Measurements from ENCODE around the gene CCDC169. TPM values are rescaled to one million over a fixed set of nuclear protein-coding genes. Genes with fewer than 3 reads are reported as not detected.

Gene CCDC169
- total RNA-seq, 2 experiments from 2014 or later, result not detected

DNA sequence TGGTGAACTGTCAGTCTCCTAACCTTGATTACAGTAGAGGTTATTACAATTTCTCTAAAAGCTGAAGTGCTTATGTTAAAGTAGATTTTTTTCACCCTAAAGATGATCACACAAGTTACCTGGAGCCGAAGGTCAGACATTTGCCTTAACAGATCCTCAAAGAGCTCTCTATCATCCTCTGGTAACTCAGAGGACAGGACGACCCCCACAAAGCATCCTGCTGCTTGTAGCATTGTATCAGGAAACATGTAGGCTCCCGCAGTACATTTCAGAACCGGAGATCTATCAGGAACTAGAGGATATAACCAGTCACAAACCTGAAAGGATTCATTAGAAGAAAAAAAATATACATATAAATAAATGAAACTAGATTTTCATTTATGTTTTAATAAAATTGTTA, 33.7 kb upstream of the CCDC169 start:
- peaks cover 70% of the 10 kb centered on the region for H3K36me3 Mint-ChIP-seq (ENCODE audit: low read depth)
- no peaks in the 10 kb centered on the region for H3K27me3 ChIP-seq (ENCODE audit: control insufficient read depth in 1 of 2, insufficient read depth in 2 of 2, low read length in 2 of 2)
- no peak for DNase-seq
- H3K4me3 Mint-ChIP-seq, result no peak overlapping the region
- H3K36me3 ChIP-seq (ENCODE audit: insufficient read depth, low read length), result peaks cover 37% of the 10 kb centered on the region
- peaks cover 21% of the 10 kb centered on the region for H3K4me1 Mint-ChIP-seq (ENCODE audit: low read depth)
- H3K27ac Mint-ChIP-seq, result no peak overlapping the region
- H3K27me3 Mint-ChIP-seq, result no peaks in the 10 kb centered on the region
- CTCF ChIA-PET, result interaction anchor here (1.0 kb wide), 1 partner anchor 9 kb away, joined by 4 read pairs; no protein-coding TSS in a partner anchor
- no peak overlapping the region for H3K27ac ChIP-seq (ENCODE audit: low read depth in 1 of 2, low read length in 2 of 2)
- no peaks in the 10 kb centered on the region for H3K9me3 ChIP-seq (ENCODE audit: control insufficient read depth in 1 of 2, insufficient read depth in 1 of 2, low read length in 2 of 2)
- no peaks in the 10 kb centered on the region for H3K4me1 ChIP-seq (ENCODE audit: insufficient read depth, low read length)
- POLR2A ChIA-PET, result no interaction called here
- intact Hi-C loops (cut with DNase I, micrococcal nuclease), result no loop called here
- H3K9me3 Mint-ChIP-seq, result no peaks in the 10 kb centered on the region
- TF ChIP-seq, protein P1, sequence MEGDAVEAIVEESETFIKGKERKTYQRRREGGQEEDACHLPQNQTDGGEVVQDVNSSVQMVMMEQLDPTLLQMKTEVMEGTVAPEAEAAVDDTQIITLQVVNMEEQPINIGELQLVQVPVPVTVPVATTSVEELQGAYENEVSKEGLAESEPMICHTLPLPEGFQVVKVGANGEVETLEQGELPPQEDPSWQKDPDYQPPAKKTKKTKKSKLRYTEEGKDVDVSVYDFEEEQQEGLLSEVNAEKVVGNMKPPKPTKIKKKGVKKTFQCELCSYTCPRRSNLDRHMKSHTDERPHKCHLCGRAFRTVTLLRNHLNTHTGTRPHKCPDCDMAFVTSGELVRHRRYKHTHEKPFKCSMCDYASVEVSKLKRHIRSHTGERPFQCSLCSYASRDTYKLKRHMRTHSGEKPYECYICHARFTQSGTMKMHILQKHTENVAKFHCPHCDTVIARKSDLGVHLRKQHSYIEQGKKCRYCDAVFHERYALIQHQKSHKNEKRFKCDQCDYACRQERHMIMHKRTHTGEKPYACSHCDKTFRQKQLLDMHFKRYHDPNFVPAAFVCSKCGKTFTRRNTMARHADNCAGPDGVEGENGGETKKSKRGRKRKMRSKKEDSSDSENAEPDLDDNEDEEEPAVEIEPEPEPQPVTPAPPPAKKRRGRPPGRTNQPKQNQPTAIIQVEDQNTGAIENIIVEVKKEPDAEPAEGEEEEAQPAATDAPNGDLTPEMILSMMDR (IDR thresholded peaks at IDR 0.05), result no peak
- no peak for ATAC-seq (ENCODE audit: poor library complexity)
- no peak overlapping the region for H3K4me3 ChIP-seq (ENCODE audit: low read length)

DNA sequence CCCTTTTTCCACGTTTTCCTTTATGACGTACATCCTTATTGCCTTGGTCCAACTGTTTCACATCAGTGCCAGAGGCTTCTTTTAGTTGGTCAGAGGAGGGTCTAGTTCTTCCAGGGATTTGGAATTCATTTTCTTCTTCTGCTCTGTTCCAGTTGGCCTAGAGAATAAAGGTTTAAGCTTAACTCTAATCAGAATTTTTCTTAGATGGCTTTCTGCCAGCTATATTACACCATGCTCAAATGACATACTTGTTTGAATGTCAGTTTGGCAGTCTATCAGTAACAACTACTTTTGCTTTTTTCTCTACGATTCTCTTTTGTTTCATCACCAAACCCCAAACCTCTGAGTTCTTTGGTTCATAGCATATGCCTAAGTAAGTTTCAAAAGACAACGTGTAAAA, 31.7 kb upstream of the CCDC169 start:
- Histone ChIP-seq H3K27me3 (ENCODE audit: control insufficient read depth in 1 of 2, insufficient read depth in 2 of 2, low read length in 2 of 2) (no peaks in the 10 kb centered on the region), H3K4me1 (ENCODE audit: insufficient read depth, low read length) (no peaks in the 10 kb centered on the region), H3K4me3 (ENCODE audit: low read length) (no peak overlapping the region), H3K36me3 (ENCODE audit: insufficient read depth, low read length) (peaks cover 42% of the 10 kb centered on the region), H3K27ac (ENCODE audit: low read depth in 1 of 2, low read length in 2 of 2) (no peak overlapping the region), H3K9me3 (ENCODE audit: control insufficient read depth in 1 of 2, insufficient read depth in 1 of 2, low read length in 2 of 2) (no peaks in the 10 kb centered on the region)
- ATAC-seq (ENCODE audit: poor library complexity) (no peak), DNase-seq (no peak)
- Mint-ChIP-seq H3K4me1 (ENCODE audit: low read depth) (peaks cover 11% of the 10 kb centered on the region), H3K27me3 (no peaks in the 10 kb centered on the region), H3K27ac (no peak overlapping the region), H3K4me3 (no peak overlapping the region), H3K36me3 (ENCODE audit: low read depth) (peaks cover 77% of the 10 kb centered on the region), H3K9me3 (no peaks in the 10 kb centered on the region)
- TF ChIP-seq, protein P1 (IDR thresholded peaks at IDR 0.05), result no peak
- ChIA-PET CTCF (interaction anchor here (0.9 kb wide), 1 partner anchor 17 kb away, joined by 4 read pairs; the partner anchor contains the start of gene SPART), POLR2A (interaction anchor here (0.6 kb wide), 1 partner anchor 527 kb away, joined by 3 read pairs; no protein-coding TSS in a partner anchor)
- intact Hi-C loops (cut with DNase I, micrococcal nuclease), result no loop called here

- Histone ChIP-seq H3K27me3 (ENCODE audit: control insufficient read depth in 1 of 2, insufficient read depth in 2 of 2, low read length in 2 of 2) (no peaks in the 10 kb centered on the region), H3K4me1 (ENCODE audit: insufficient read depth, low read length) (no peaks in the 10 kb centered on the region), H3K27ac (ENCODE audit: low read depth in 1 of 2, low read length in 2 of 2) (no peak overlapping the region), H3K9me3 (ENCODE audit: control insufficient read depth in 1 of 2, insufficient read depth in 1 of 2, low read length in 2 of 2) (no peaks in the 10 kb centered on the region), H3K4me3 (ENCODE audit: low read length) (no peak overlapping the region), H3K36me3 (ENCODE audit: insufficient read depth, low read length) (peaks cover 47% of the 10 kb centered on the region)
- H3K9me3 Mint-ChIP-seq, result no peaks in the 10 kb centered on the region
- ChIA-PET POLR2A (no interaction called here), CTCF (interaction anchor here (0.9 kb wide), 1 partner anchor 18 kb away, joined by 4 read pairs; the partner anchor contains the start of gene SPART)
- no peaks in the 10 kb centered on the region for H3K27me3 Mint-ChIP-seq
- DNase-seq (no peak), ATAC-seq (ENCODE audit: poor library complexity) (no peak)
- no peak overlapping the region for H3K4me3 Mint-ChIP-seq
- TF ChIP-seq, protein P1 (IDR thresholded peaks at IDR 0.05), result no peak
- intact Hi-C loops (cut with DNase I, micrococcal nuclease), result no loop called here
- H3K36me3 Mint-ChIP-seq (ENCODE audit: low read depth), result peaks cover 77% of the 10 kb centered on the region
- no peak overlapping the region for H3K27ac Mint-ChIP-seq
- peaks cover 6% of the 10 kb centered on the region for H3K4me1 Mint-ChIP-seq (ENCODE audit: low read depth)
Observed at GRCh38 chr13:36328821-36329220, 31.2 kb upstream of the CCDC169 start.
